ENCODE results near the gene CERS1. TPM values are rescaled to one million over a fixed set of nuclear protein-coding genes. Genes with fewer than 3 reads are reported as not detected.

The CERS1 gene, protein sequence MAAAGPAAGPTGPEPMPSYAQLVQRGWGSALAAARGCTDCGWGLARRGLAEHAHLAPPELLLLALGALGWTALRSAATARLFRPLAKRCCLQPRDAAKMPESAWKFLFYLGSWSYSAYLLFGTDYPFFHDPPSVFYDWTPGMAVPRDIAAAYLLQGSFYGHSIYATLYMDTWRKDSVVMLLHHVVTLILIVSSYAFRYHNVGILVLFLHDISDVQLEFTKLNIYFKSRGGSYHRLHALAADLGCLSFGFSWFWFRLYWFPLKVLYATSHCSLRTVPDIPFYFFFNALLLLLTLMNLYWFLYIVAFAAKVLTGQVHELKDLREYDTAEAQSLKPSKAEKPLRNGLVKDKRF
- total RNA-seq, result not detected

DNA sequence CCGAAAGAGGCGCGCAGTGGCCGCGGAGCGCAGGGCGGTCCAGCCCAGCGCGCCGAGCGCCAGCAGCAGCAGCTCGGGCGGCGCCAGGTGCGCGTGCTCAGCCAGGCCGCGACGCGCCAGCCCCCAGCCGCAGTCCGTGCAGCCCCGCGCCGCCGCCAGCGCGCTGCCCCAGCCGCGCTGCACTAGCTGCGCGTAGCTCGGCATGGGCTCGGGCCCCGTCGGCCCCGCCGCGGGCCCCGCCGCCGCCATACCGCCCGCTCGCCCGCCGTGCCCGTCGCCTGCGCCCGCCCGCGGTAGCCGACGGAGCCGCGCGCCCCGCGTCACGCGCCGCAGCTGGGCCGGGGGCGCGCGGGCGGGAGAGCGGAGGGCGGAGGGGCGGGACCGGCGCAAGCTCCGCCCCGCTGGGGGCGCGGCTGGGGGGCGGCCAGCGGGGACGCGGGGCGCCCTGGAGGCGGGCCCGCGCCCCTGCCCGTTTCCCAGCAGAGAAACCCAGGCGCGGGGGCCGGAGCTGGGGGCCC, at the start of gene CERS1:
CERS1 (minus strand) TSS at position 335 of the 518 bp plus-strand sequence; CDS start at position 249, 86 bp downstream.
- Mint-ChIP-seq H3K9me3 (no peaks in the 10 kb centered on the region), H3K4me1 (ENCODE audit: low read depth) (peaks cover 5% of the 10 kb centered on the region), H3K27me3 (peaks cover 23% of the 10 kb centered on the region), H3K27ac (no peak within 1 kb of the TSS), H3K4me3 (no peak within 1 kb of the TSS), H3K36me3 (peaks cover 7% of the 10 kb centered on the region)
- ChIA-PET POLR2A (no interaction called here), CTCF (interaction anchor here (1.0 to 1.6 kb wide), 2 partner anchors 23 to 49 kb away, joined by 3 read pairs; partner anchors contain the start of genes COPE and DDX49)
- intact Hi-C loops (cut with micrococcal nuclease), result no loop called here
- DNase-seq, result no peak

DNA sequence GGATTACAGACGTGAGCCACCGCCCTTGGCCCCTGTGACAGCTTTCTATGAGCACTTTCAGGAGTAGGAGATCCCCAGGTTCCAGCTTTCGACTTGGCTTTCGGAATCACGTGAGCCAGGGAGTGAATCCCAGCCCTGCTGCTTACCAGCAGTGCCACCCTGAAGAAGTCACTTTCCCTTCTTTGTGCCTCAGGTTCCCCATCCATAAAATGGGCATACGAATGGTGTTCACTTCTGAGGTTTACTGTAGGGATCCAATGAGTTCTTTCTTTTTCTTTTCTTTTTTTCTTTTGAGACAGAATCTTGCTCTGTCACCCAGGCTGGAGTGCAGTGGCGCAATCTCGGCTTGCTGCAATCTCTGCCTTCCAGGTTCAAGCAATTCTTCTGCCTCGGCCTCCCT, 49.3 kb upstream of the CERS1 start:
- H3K4me3 Mint-ChIP-seq, result no peak overlapping the region

GRCh38 chr19:18943465-18943864, 47.5 kb upstream of the CERS1 start:
- CTCF ChIA-PET, result interaction anchor here (1.0 kb wide), 1 partner anchor 120 kb away, joined by 3 read pairs; no protein-coding TSS in a partner anchor
- Mint-ChIP-seq H3K9me3 (no peaks in the 10 kb centered on the region), H3K27me3 (peaks cover 19% of the 10 kb centered on the region), H3K36me3 (no peaks in the 10 kb centered on the region), H3K27ac (no peak overlapping the region), H3K4me1 (ENCODE audit: low read depth) (peaks cover 3% of the 10 kb centered on the region), H3K4me3 (no peak overlapping the region)
- intact Hi-C loops (cut with micrococcal nuclease), result no loop called here
- POLR2A ChIA-PET, result no interaction called here
- DNase-seq, result no peak

More for the DNA sequence above, 49.3 kb upstream of the CERS1 start:
- ChIA-PET POLR2A (no interaction called here), CTCF (no interaction called here)
- Mint-ChIP-seq H3K27ac (no peak overlapping the region), H3K36me3 (no peaks in the 10 kb centered on the region), H3K27me3 (peaks cover 12% of the 10 kb centered on the region), H3K4me1 (ENCODE audit: low read depth) (peaks cover 2% of the 10 kb centered on the region), H3K9me3 (no peaks in the 10 kb centered on the region)
- DNase-seq, result no peak
- intact Hi-C loops (cut with micrococcal nuclease), result no loop called here

GRCh38 chr19:18942692-18943091, 46.7 kb upstream of the CERS1 start:
- peaks cover 3% of the 10 kb centered on the region for H3K4me1 Mint-ChIP-seq (ENCODE audit: low read depth)
- no peaks in the 10 kb centered on the region for H3K36me3 Mint-ChIP-seq
- no peak overlapping the region for H3K4me3 Mint-ChIP-seq
- H3K27me3 Mint-ChIP-seq, result peaks cover 19% of the 10 kb centered on the region
- intact Hi-C loops (cut with micrococcal nuclease), result no loop called here
- no peaks in the 10 kb centered on the region for H3K9me3 Mint-ChIP-seq
- no peak for DNase-seq
- POLR2A ChIA-PET, result no interaction called here
- CTCF ChIA-PET, result no interaction called here
- H3K27ac Mint-ChIP-seq, result no peak overlapping the region

GRCh38 chr19:18941628-18942354, 45.8 kb upstream of the CERS1 start:
- H3K4me3 Mint-ChIP-seq, result peak overlapping the region; percentile 4
- H3K36me3 Mint-ChIP-seq, result no peaks in the 10 kb centered on the region
- DNase-seq, result no peak
- H3K9me3 Mint-ChIP-seq, result no peaks in the 10 kb centered on the region
- ChIA-PET CTCF (no interaction called here), POLR2A (no interaction called here)
- peaks cover 19% of the 10 kb centered on the region for H3K27me3 Mint-ChIP-seq
- no peak overlapping the region for H3K27ac Mint-ChIP-seq
- H3K4me1 Mint-ChIP-seq (ENCODE audit: low read depth), result peaks cover 3% of the 10 kb centered on the region
- intact Hi-C loops (cut with micrococcal nuclease), result no loop called here

- ChIA-PET CTCF (no interaction called here), POLR2A (no interaction called here)
- Mint-ChIP-seq H3K36me3 (no peaks in the 10 kb centered on the region), H3K4me3 (peak within 1 kb of the TSS; percentile 4), H3K27me3 (peaks cover 19% of the 10 kb centered on the region), H3K9me3 (no peaks in the 10 kb centered on the region), H3K27ac (no peak within 1 kb of the TSS), H3K4me1 (ENCODE audit: low read depth) (peaks cover 3% of the 10 kb centered on the region)
- DNase-seq, result peak; percentile 83
- intact Hi-C loops (cut with micrococcal nuclease), result no loop called here
Measured at GRCh38 chr19:18940769-18941627, 45.0 kb upstream of the CERS1 start, which contains the start of gene HOMER3. TSS of gene HOMER3 (minus strand) at chr19:18941217. CDS start at chr19:18938982, 2,235 bp downstream.

DNA sequence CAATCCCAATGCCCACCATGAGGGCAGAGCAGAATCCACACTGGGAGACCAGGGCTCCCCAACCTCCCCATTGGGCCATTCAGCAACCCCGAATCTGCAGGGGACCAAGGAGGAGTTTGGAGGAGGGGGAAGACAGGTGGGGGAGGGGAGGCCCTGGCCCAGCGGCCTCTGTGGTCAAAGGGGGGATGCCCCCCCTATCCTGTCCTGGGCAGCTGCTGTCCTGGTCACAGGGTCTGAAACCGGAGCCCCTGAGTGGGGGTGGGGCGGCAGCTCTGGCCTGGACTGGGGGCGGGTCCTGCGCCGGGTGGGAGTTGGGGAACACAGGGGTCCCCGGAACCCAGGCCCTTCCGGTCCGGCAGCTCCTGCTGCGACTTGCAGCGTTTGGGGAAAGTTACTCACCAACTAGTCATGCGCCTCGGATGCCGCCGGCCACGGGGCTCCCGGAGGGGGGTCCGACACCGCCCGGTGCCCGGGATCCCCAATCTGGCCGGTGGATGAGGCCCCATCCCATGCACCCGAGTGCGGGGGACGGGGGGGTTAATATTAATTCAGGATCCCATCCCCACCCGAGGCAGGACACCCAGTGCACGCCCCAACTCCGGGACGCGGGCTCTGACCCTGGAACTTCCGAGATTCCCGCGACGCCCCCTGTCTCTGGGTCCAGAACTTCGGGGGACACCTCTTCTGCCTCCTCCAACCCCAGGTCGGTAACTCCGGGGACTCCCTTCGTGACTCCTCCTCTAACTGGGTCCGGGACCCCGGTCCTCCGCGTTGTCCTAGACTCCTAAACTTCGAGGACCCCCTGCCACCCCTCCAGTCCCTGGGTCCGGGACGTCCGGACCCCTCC, 44.2 kb upstream of the CERS1 start:
- Mint-ChIP-seq H3K36me3 (no peaks in the 10 kb centered on the region), H3K27ac (no peak overlapping the region), H3K27me3 (peaks cover 19% of the 10 kb centered on the region), H3K4me1 (ENCODE audit: low read depth) (peaks cover 3% of the 10 kb centered on the region), H3K4me3 (no peak overlapping the region), H3K9me3 (no peaks in the 10 kb centered on the region)
- CTCF ChIA-PET, result interaction anchor here (0.8 to 1.3 kb wide), 2 partner anchors 21 to 84 kb away, joined by 3 to 4 read pairs; partner anchors contain the start of gene COPE
- POLR2A ChIA-PET, result no interaction called here
- intact Hi-C loops (cut with micrococcal nuclease), result no loop called here
- DNase-seq, result peak; percentile 36

DNA sequence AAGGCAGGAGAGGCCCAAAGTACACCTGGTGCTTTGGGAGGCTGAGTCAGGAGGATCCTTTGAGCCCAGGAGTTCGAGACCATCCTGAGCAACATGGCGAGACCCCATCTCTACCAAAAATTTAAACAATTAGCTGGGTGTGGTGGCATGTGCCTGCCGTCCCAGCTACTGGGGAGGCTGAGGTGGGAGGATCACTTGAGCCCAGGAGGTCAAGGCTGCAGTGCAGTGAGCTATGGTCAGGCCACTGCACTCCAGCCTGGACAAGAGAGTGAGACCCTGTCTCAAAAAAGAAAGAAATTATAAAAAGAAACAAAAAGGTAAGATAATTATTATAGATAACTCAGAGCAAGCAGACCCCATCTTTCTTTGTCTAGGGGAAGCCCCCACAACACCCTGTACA, 43.2 kb upstream of the CERS1 start:
- Mint-ChIP-seq H3K36me3 (no peaks in the 10 kb centered on the region), H3K4me1 (ENCODE audit: low read depth) (peaks cover 3% of the 10 kb centered on the region), H3K9me3 (no peaks in the 10 kb centered on the region), H3K27me3 (peaks cover 21% of the 10 kb centered on the region), H3K4me3 (no peak overlapping the region), H3K27ac (no peak overlapping the region)
- intact Hi-C loops (cut with micrococcal nuclease), result no loop called here
- ChIA-PET CTCF (interaction anchor here (1.3 kb wide), 1 partner anchor 20 kb away, joined by 4 read pairs; the partner anchor contains the start of gene COPE), POLR2A (no interaction called here)
- DNase-seq, result no peak

DNA sequence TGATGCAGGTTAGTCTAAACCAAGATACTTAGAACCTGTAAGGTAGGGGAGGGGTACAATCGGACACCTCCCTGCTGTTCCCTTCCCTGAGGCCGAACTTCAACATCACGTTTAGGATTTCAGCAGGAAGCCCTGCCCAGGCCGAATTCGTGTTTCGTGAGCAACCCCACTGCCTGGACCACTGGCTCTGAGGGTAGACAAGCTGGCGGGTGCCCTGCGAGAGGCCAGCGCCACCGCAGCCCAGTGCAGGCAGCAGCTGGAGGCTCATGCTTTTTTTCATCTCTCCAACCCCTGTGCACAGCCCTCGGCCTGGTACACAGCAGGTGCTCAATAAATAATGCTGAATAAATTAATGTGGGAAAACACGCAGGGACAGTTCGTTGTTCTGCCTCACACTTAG, 37.3 kb upstream of the CERS1 start:
- H3K4me3 Mint-ChIP-seq, result no peak overlapping the region
- H3K4me1 Mint-ChIP-seq (ENCODE audit: low read depth), result peaks cover 6% of the 10 kb centered on the region
- H3K9me3 Mint-ChIP-seq, result no peaks in the 10 kb centered on the region
- intact Hi-C loops (cut with micrococcal nuclease), result no loop called here
- DNase-seq, result no peak
- POLR2A ChIA-PET, result no interaction called here
- peaks cover 12% of the 10 kb centered on the region for H3K27me3 Mint-ChIP-seq
- CTCF ChIA-PET, result no interaction called here
- no peak overlapping the region for H3K27ac Mint-ChIP-seq
- H3K36me3 Mint-ChIP-seq, result no peaks in the 10 kb centered on the region

- Mint-ChIP-seq H3K9me3 (no peaks in the 10 kb centered on the region), H3K4me3 (peak overlapping the region; percentile 71), H3K4me1 (ENCODE audit: low read depth) (peaks cover 6% of the 10 kb centered on the region), H3K27ac (no peak overlapping the region), H3K27me3 (peaks cover 12% of the 10 kb centered on the region), H3K36me3 (peaks cover 5% of the 10 kb centered on the region)
- ChIA-PET POLR2A (interaction anchor here (0.6 kb wide), 1 partner anchor 13 kb away, joined by 3 read pairs; the partner anchor contains the start of genes COPE and DDX49), CTCF (no interaction called here)
- intact Hi-C loops (cut with micrococcal nuclease), result loop anchor here (1.0 kb wide), 1 partner anchor 13 kb away; the partner anchor contains the start of genes COPE and DDX49
- DNase-seq, result peak; percentile 90
Measured at GRCh38 chr19:18932216-18932841, 36.4 kb upstream of the CERS1 start.
